ENCODE data around the gene BCDIN3D.

BCDIN3D gene

GRCh38 chr12:49885663-49886461, 43.0 kb upstream of the BCDIN3D start:
- no peak for DNase-seq (ENCODE audit: extremely low spot score)
- CTCF ChIA-PET: interaction anchor here (0.6 to 1.7 kb wide), 2 partner anchors 59 to 185 kb away, joined by 3 to 4 read pairs; no protein-coding TSS in a partner anchor
- POLR2A ChIA-PET: interaction anchor here (0.6 kb wide), 1 partner anchor 1697 kb away, joined by 5 read pairs; no protein-coding TSS in a partner anchor
- TF ChIP-seq L3MBTL2 (conservative IDR thresholded peaks at IDR 0.05): no peak

GRCh38 chr12:49885118-49885517, 42.2 kb upstream of the BCDIN3D start:
- TF ChIP-seq SP1 (IDR thresholded peaks at IDR 0.05) (no peak), LEF1 (IDR thresholded peaks at IDR 0.05; ENCODE audit: borderline replicate concordance) (no peak), FOXK2 (IDR thresholded peaks at IDR 0.05) (no peak), BHLHE40 (IDR thresholded peaks at IDR 0.05; ENCODE audit: borderline replicate concordance) (no peak), NFRKB (IDR thresholded peaks at IDR 0.05) (no peak), FOXA1 (IDR thresholded peaks at IDR 0.05) (no peak), SUZ12 (IDR thresholded peaks at IDR 0.05) (no peak), ARNT (IDR thresholded peaks at IDR 0.05) (no peak), CTBP1 (IDR thresholded peaks at IDR 0.05; ENCODE audit: borderline replicate concordance) (no peak), PKNOX1 (IDR thresholded peaks at IDR 0.05) (no peak), FOXM1 (IDR thresholded peaks at IDR 0.05; ENCODE audit: borderline replicate concordance) (no peak), HDGF (IDR thresholded peaks at IDR 0.05; ENCODE audit: borderline replicate concordance) (no peak), TARDBP (IDR thresholded peaks at IDR 0.05) (no peak), L3MBTL2 (conservative IDR thresholded peaks at IDR 0.05) (no peak), ZNF384 (IDR thresholded peaks at IDR 0.05) (no peak), ELF4 (IDR thresholded peaks at IDR 0.05) (no peak)
- no peak for DNase-seq (ENCODE audit: extremely low spot score)
- ChIA-PET POLR2A (no interaction called here), CTCF (interaction anchor here (1.7 kb wide), 1 partner anchor 185 kb away, joined by 4 read pairs; no protein-coding TSS in a partner anchor)

- POLR2A ChIA-PET: no interaction called here
- no peak for DNase-seq (ENCODE audit: extremely low spot score)
- CTCF ChIA-PET: interaction anchor here (0.6 to 1.0 kb wide), 2 partner anchors 63 to 201 kb away, joined by 3 read pairs; no protein-coding TSS in a partner anchor
- no peak for TF ChIP-seq L3MBTL2 (conservative IDR thresholded peaks at IDR 0.05)
Measured at GRCh38 chr12:49882851-49883464, 40.1 kb upstream of the BCDIN3D start.

GRCh38 chr12:49882248-49882850, 39.4 kb upstream of the BCDIN3D start:
- ChIA-PET CTCF (interaction anchor here (0.6 to 1.0 kb wide), 3 partner anchors 64 to 1324 kb away, joined by 3 read pairs; no protein-coding TSS in a partner anchor), POLR2A (no interaction called here)
- no peak for TF ChIP-seq HDGF (IDR thresholded peaks at IDR 0.05; ENCODE audit: borderline replicate concordance)
- TF ChIP-seq FOXA1 (IDR thresholded peaks at IDR 0.05): no peak
- TF ChIP-seq ELF4 (IDR thresholded peaks at IDR 0.05): no peak
- no peak for TF ChIP-seq L3MBTL2 (conservative IDR thresholded peaks at IDR 0.05)
- TF ChIP-seq LEF1 (IDR thresholded peaks at IDR 0.05; ENCODE audit: borderline replicate concordance): no peak
- no peak for TF ChIP-seq FOXK2 (IDR thresholded peaks at IDR 0.05)
- no peak for TF ChIP-seq PKNOX1 (IDR thresholded peaks at IDR 0.05)
- TF ChIP-seq FOXM1 (IDR thresholded peaks at IDR 0.05; ENCODE audit: borderline replicate concordance): no peak
- no peak for TF ChIP-seq CTBP1 (IDR thresholded peaks at IDR 0.05; ENCODE audit: borderline replicate concordance)
- TF ChIP-seq SP1 (IDR thresholded peaks at IDR 0.05): no peak
- no peak for TF ChIP-seq TARDBP (IDR thresholded peaks at IDR 0.05)
- TF ChIP-seq BHLHE40 (IDR thresholded peaks at IDR 0.05; ENCODE audit: borderline replicate concordance): no peak
- no peak for DNase-seq (ENCODE audit: extremely low spot score)

GRCh38 chr12:49881415-49882247, 38.7 kb upstream of the BCDIN3D start:
- DNase-seq (ENCODE audit: extremely low spot score): no peak
- ChIA-PET CTCF (interaction anchor here (0.6 kb wide), 1 partner anchor 1325 kb away, joined by 3 read pairs; no protein-coding TSS in a partner anchor), POLR2A (interaction anchor here (1.2 kb wide), 1 partner anchor 14 kb away, joined by 3 read pairs; no protein-coding TSS in a partner anchor)
- TF ChIP-seq L3MBTL2 (conservative IDR thresholded peaks at IDR 0.05) (no peak), BHLHE40 (IDR thresholded peaks at IDR 0.05; ENCODE audit: borderline replicate concordance) (no peak), CTBP1 (IDR thresholded peaks at IDR 0.05; ENCODE audit: borderline replicate concordance) (no peak), FOXK2 (IDR thresholded peaks at IDR 0.05) (no peak), PKNOX1 (IDR thresholded peaks at IDR 0.05) (no peak), FOXA1 (IDR thresholded peaks at IDR 0.05) (no peak), ZNF384 (IDR thresholded peaks at IDR 0.05) (no peak), ELF4 (IDR thresholded peaks at IDR 0.05) (no peak), SP1 (IDR thresholded peaks at IDR 0.05) (no peak), TARDBP (IDR thresholded peaks at IDR 0.05) (no peak), FOXM1 (IDR thresholded peaks at IDR 0.05; ENCODE audit: borderline replicate concordance) (no peak), HDGF (IDR thresholded peaks at IDR 0.05; ENCODE audit: borderline replicate concordance) (no peak), NFRKB (IDR thresholded peaks at IDR 0.05) (no peak)

Measured in HEK293T (cell line).